Thyroid gland (tissue), 4 donors: ENCODE measurements around the gene RGSL1.

Source experiments
- CTCF ChIP-seq, 6 experiments: fragments of 200-600 bp in 3 of 6; fragments of 450-650 bp in 3 of 6; sonication (generic) in 3 of 6; IDR thresholded peaks; one replicate each; pipeline ENCODE4 v1.5.1; 2016 to 2019; ENCODE audit warnings: antibody characterized with exemption in 6 of 6, mild to moderate bottlenecking in 2 of 6, inconsistent platforms in 1 of 6, moderate library complexity in 1 of 6
- POLR2A ChIP-seq, 2 donors: fragments of 450-650 bp; IDR thresholded peaks; one replicate each; pipeline ENCODE4 v1.6.1; 2017; ENCODE audit warnings: antibody characterized with exemption in 2 of 2, mild to moderate bottlenecking in 2 of 2, moderate library complexity in 1 of 2

- no peak for TF ChIP-seq CTCF (IDR thresholded peaks at IDR 0.05)
- TF ChIP-seq POLR2A (IDR thresholded peaks at IDR 0.05): no peak
These were observed 5.4 kb upstream of the RGSL1 start for GRCh38 chr1:182444497-182444896.
